Bronchial epithelial cell (primary cell): ENCODE data around the gene UBTD2. TPM values are rescaled to one million over a fixed set of nuclear protein-coding genes. Genes with fewer than 3 reads are reported as not detected.

Source experiments
- DNase-seq: peaks from one replicate; pipeline ENCODE4 v3.0.0-alpha.2; 2010; ENCODE audit warnings: low read depth
- FAIRE-seq: peaks from 2 replicates; lab custom pipeline; 2011; peaks lifted over from hg19 to GRCh38; lab: Jason Lieb, UNC
- H3K27me3 ChIP-seq: 2 replicates; pipeline ENCODE4 v1.5.1; 2011; ENCODE audit warnings: low read length; ENCODE audit not compliant: control insufficient read depth, insufficient read depth
- H3K36me3 ChIP-seq: 2 replicates; pipeline ENCODE4 v1.5.1; 2011; ENCODE audit warnings: low read length; ENCODE audit not compliant: control insufficient read depth, insufficient read depth
- H3K4me3 ChIP-seq: 2 replicates; pipeline ENCODE4 v1.5.1; 2011; ENCODE audit warnings: mild to moderate bottlenecking, low read depth, low read length, control low read depth
- total RNA-seq: library from RNA; depleted of rRNA; stranded (reverse); fragments of >200 nt; gene quantifications from 2 replicates; pipeline ENCODE4 v1.2.1, GENCODE V29; 2014
- TF ChIP-seq, protein P1 (sequence below): IDR thresholded peaks from 2 replicates; pipeline ENCODE4 v1.5.1; 2011; ENCODE audit warnings: mild to moderate bottlenecking, moderate library complexity, low read length, control low read depth, inconsistent platforms; ENCODE audit not compliant: insufficient read depth, severe bottlenecking

UBTD2 gene
- total RNA-seq, 1 donor from 2014 or later, result 20.8 TPM

DNA sequence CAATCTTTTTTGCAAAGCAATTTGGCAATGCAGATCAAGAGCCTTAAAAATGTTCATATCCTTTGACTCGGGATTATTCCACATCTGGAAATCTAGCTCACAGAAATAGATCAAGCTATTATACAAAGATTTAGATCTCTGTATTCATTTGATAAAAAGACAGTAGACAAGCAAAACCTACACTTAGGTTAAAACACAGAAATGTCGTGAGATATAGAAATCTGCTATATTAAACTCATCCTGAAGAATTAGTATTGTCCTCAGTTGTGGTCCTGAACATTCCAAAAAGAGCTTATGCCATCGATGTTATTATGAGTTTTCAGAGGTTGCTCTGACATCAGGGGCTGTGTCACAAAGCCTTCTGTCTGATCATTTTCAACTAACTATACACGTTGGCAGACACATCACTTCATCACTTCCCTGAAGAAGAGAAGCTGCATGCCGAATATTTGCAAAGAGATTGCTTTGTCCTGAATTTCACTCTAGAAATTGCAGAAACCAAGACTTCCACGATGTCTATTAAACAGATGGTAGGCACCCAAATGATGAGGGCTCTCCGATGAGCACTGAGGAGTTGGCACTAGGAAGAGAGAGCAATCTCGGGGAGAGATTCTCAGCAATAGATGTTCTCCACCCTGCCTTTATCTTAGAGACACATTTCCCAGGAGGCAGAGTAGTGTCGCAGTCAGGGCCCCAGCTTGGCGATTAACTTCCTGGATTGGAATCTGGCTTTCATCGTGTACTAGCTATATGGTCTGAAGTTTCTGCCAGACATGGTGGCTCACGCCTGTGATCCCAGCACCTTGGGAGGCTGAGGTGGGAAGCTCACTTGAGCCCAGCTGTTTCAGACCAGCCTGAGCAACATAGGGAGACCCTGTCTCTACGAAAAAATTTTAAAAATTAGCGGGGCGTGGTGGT, 1.9 kb upstream of the UBTD2 start:
- Histone ChIP-seq H3K27me3 (no peaks in the 10 kb centered on the region), H3K36me3 (no peaks in the 10 kb centered on the region), H3K4me3 (no peak overlapping the region)
- DNase-seq (no peak), FAIRE-seq (no peak)
- TF ChIP-seq, protein P1, sequence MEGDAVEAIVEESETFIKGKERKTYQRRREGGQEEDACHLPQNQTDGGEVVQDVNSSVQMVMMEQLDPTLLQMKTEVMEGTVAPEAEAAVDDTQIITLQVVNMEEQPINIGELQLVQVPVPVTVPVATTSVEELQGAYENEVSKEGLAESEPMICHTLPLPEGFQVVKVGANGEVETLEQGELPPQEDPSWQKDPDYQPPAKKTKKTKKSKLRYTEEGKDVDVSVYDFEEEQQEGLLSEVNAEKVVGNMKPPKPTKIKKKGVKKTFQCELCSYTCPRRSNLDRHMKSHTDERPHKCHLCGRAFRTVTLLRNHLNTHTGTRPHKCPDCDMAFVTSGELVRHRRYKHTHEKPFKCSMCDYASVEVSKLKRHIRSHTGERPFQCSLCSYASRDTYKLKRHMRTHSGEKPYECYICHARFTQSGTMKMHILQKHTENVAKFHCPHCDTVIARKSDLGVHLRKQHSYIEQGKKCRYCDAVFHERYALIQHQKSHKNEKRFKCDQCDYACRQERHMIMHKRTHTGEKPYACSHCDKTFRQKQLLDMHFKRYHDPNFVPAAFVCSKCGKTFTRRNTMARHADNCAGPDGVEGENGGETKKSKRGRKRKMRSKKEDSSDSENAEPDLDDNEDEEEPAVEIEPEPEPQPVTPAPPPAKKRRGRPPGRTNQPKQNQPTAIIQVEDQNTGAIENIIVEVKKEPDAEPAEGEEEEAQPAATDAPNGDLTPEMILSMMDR, result no peak

DNA sequence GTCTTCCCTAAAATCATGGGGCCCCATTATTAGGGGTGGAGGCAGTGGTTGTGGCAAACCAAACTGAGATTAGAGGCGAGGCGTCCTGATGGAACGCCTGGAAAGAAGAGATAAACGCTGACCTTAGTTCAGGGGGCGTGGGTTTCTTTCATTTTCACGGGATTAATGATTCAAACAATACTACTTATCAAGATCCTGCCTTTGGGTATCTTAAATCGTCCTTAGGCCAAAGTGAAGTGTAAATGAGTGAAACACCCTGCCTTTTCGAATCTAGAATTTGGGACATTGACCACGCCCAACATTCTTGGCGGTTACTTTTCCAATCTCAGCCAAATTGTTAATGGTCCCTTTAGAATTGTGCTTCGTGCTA, 1.0 kb upstream of the UBTD2 start:
- Histone ChIP-seq H3K4me3 (peak overlapping the region; percentile 87), H3K36me3 (no peaks in the 10 kb centered on the region), H3K27me3 (no peaks in the 10 kb centered on the region)
- TF ChIP-seq, protein P1, result no peak
- no peak for FAIRE-seq
- DNase-seq, result no peak

DNA sequence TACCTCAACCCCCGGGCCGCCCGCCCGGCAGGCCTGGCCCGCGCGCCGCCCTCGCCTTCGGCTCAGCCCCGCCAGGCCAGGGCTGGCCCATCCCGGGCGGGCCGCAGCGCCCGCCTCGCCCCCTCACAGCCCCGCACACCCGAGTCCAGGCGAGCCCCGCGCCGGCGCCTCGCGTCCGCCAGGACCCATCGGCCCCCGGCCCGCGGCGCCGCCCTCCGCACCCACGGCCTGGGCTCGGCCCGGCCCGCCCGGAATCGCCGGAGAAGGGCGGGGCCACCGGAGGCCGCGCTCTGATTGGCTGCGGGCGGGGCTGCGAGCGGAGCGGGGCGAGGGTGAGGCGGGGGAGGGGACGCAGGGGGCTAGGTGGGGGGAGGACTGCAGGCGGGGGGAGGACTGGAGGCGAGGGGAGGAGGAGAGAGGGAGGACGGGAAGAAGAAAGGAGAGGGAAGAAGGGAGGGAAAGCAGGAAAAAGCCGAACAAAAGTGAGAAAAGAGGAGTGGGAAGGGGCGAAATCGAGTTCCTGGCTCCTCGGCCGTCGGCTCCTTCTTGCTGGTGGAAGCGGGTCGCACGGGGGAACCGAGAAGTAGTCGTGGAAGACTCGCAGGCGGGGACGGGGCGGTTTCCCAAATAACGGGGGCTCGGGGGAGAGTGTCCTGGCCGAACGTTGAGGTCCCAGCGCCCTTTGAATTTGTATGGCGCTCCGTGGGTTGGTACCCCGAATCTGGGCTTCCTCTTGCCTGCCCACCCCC, 472 bp upstream of the UBTD2 start:
- H3K36me3 ChIP-seq, result no peaks in the 10 kb centered on the region
- TF ChIP-seq, protein P1, result no peak
- DNase-seq (peak; percentile 38), FAIRE-seq (no peak)
- peak overlapping the region; percentile 87 for H3K4me3 ChIP-seq
- H3K27me3 ChIP-seq, result no peaks in the 10 kb centered on the region

DNA sequence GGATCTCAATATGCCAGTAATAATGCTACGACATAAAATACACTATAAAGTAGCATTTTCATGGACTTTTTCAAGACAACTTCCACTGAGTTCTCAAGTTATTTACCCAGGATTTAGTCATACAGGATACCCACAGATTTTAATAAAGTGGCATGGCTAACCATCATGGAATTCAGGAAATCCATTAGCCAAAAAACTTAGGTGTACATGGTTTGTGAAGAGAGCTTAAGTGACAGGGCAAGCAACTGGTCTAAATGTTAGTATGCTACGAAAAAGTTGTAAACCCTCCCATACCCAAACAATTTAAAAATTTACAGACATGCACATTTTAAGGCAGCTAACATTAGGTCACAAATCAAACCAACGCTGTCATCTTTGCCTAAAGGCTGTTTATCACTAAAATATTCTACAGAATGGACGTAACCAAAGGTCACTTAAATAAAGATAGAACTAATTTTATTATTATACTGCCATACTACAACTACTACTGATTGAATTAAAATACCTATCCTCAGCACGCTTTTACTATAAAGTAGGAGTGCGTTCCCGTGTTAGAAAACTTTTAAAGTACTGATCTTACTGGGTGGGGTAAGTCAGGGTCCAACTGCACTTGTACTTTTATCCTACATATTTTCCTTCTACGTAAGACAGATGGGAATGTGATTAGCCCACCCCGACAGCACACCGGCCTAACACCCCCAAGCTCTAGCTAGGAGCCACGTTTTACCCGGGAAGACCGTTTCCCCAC, 1.1 kb downstream of the UBTD2 start:
- no peak for FAIRE-seq

DNA sequence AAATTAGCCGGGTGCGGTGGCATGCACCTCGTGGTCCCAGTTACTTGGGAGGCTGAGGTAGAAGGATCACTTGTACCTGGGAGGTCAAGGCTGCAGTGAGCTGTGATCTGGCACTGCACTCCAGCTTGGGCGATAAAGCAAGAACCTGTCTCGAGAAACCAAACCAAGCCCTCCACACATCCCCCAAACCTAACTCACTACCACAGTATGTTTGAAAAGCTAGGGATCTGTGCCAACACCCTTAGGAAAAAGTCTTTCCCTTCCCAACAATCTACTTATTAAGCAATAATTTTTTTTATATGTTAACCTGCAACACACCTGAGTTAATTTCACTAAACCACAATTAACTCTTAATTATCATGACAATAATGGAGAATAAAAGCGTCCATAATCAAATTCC, 2.2 kb downstream of the UBTD2 start:
- TF ChIP-seq, protein P1, result no peak
- Histone ChIP-seq H3K36me3 (no peaks in the 10 kb centered on the region), H3K4me3 (peak overlapping the region; percentile 1), H3K27me3 (no peaks in the 10 kb centered on the region)
- FAIRE-seq (no peak), DNase-seq (no peak)

More for the DNA sequence above, 1.1 kb downstream of the UBTD2 start:
- TF ChIP-seq, protein P1, result no peak
- H3K4me3 ChIP-seq, result peak overlapping the region; percentile 87
- DNase-seq, result peak; percentile 74
- no peaks in the 10 kb centered on the region for H3K27me3 ChIP-seq
- H3K36me3 ChIP-seq, result no peaks in the 10 kb centered on the region
